Uterus (tissue), 2 donors: Measurements from ENCODE around the gene CPSF4.

Experiments
- POLR2A ChIP-seq, 2 donors: fragments of 450-650 bp; IDR thresholded peaks; one replicate each; pipeline ENCODE4 v1.6.1; 2016; ENCODE audit warnings: antibody characterized with exemption in 2 of 2, mild to moderate bottlenecking in 1 of 2, moderate library complexity in 1 of 2
- TF ChIP-seq, protein P1 (sequence below), 4 experiments: fragments of 200-600 bp in 2 of 4; fragments of 450-650 bp in 2 of 4; sonication (generic) in 2 of 4; IDR thresholded peaks; one replicate each; pipeline ENCODE4 v1.5.1; 2016 to 2019; ENCODE audit warnings: antibody characterized with exemption in 4 of 4, mild to moderate bottlenecking in 2 of 4, moderate library complexity in 1 of 4

- TF ChIP-seq, protein P1, sequence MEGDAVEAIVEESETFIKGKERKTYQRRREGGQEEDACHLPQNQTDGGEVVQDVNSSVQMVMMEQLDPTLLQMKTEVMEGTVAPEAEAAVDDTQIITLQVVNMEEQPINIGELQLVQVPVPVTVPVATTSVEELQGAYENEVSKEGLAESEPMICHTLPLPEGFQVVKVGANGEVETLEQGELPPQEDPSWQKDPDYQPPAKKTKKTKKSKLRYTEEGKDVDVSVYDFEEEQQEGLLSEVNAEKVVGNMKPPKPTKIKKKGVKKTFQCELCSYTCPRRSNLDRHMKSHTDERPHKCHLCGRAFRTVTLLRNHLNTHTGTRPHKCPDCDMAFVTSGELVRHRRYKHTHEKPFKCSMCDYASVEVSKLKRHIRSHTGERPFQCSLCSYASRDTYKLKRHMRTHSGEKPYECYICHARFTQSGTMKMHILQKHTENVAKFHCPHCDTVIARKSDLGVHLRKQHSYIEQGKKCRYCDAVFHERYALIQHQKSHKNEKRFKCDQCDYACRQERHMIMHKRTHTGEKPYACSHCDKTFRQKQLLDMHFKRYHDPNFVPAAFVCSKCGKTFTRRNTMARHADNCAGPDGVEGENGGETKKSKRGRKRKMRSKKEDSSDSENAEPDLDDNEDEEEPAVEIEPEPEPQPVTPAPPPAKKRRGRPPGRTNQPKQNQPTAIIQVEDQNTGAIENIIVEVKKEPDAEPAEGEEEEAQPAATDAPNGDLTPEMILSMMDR (IDR thresholded peaks at IDR 0.05): no peak
- TF ChIP-seq POLR2A (IDR thresholded peaks at IDR 0.05): no peak
These were observed 7.4 kb downstream of the CPSF4 start for GRCh38 chr7:99446096-99446495.
